ENCODE data around the gene ZFYVE27. TPM values are rescaled to one million over a fixed set of nuclear protein-coding genes. Genes with fewer than 3 reads are reported as not detected.

ZFYVE27 gene
- total RNA-seq, 2 donors from 2014 or later = 24.8 to 25.5 TPM

- ATAC-seq (ENCODE audit: insufficient number of reproducible peaks, low FRiP score, low read depth) = no peak
- H3K36me3 ChIP-seq = no peaks in the 10 kb centered on the region
- no peak for DNase-seq (ENCODE audit: low spot score)
- TF ChIP-seq CTCF (IDR thresholded peaks at IDR 0.05) = no peak
- H3K9me3 ChIP-seq = no peaks in the 10 kb centered on the region
- H3K4me3 ChIP-seq = no peak overlapping the region
- no peak overlapping the region for H3K27ac ChIP-seq
- peaks cover 0 to 6% of the 10 kb centered on the region in 2 donors for H3K4me1 ChIP-seq (ENCODE audit: control insufficient read depth in 1 of 2, low read depth in 2 of 2)
- no peaks in the 10 kb centered on the region for H3K27me3 ChIP-seq (replicated peaks; ENCODE audit: insufficient read depth)
These were observed 47.4 kb downstream of the ZFYVE27 start for GRCh38 chr10:97784200-97784810.

- no peak for DNase-seq (ENCODE audit: low spot score)
- Histone ChIP-seq H3K27ac (no peak overlapping the region), H3K27me3 (replicated peaks; ENCODE audit: insufficient read depth) (no peaks in the 10 kb centered on the region), H3K4me3 (no peak overlapping the region), H3K9me3 (no peaks in the 10 kb centered on the region), H3K36me3 (no peaks in the 10 kb centered on the region), H3K4me1 (ENCODE audit: control insufficient read depth in 1 of 2, low read depth in 2 of 2) (peaks cover 0 to 6% of the 10 kb centered on the region in 2 donors)
- TF ChIP-seq CTCF (IDR thresholded peaks at IDR 0.05) = no peak
- no peak for ATAC-seq (ENCODE audit: insufficient number of reproducible peaks, low FRiP score, low read depth)
These were observed 48.3 kb downstream of the ZFYVE27 start for GRCh38 chr10:97785231-97785630.

GRCh38 chr10:97785731-97786130 is 48.8 kb downstream of the ZFYVE27 start:
- TF ChIP-seq CTCF (IDR thresholded peaks at IDR 0.05) = no peak
- DNase-seq (ENCODE audit: low spot score) = no peak

GRCh38 chr10:97788552-97789442 is 51.9 kb downstream of the ZFYVE27 start:
- H3K36me3 ChIP-seq = no peaks in the 10 kb centered on the region
- H3K4me3 ChIP-seq = no peak overlapping the region
- H3K27ac ChIP-seq = no peak overlapping the region
- H3K27me3 ChIP-seq (replicated peaks; ENCODE audit: insufficient read depth) = no peaks in the 10 kb centered on the region
- ATAC-seq (ENCODE audit: insufficient number of reproducible peaks, low FRiP score, low read depth) (no peak), DNase-seq (ENCODE audit: low spot score) (no peak)
- no peaks in the 10 kb centered on the region for H3K9me3 ChIP-seq
- H3K4me1 ChIP-seq (ENCODE audit: control insufficient read depth in 1 of 2, low read depth in 2 of 2) = peaks cover 0 to 6% of the 10 kb centered on the region in 2 donors
- no peak for TF ChIP-seq CTCF (IDR thresholded peaks at IDR 0.05)

More at GRCh38 chr10:97785731-97786130, 48.8 kb downstream of the ZFYVE27 start:
- Histone ChIP-seq H3K27me3 (replicated peaks; ENCODE audit: insufficient read depth) (no peaks in the 10 kb centered on the region), H3K27ac (no peak overlapping the region), H3K4me1 (ENCODE audit: control insufficient read depth in 1 of 2, low read depth in 2 of 2) (peaks cover 0 to 6% of the 10 kb centered on the region in 2 donors), H3K9me3 (no peaks in the 10 kb centered on the region), H3K36me3 (no peaks in the 10 kb centered on the region), H3K4me3 (no peak overlapping the region)
- ATAC-seq (ENCODE audit: insufficient number of reproducible peaks, low FRiP score, low read depth) = no peak

- no peak overlapping the region for H3K4me3 ChIP-seq
- ATAC-seq (ENCODE audit: insufficient number of reproducible peaks, low FRiP score, low read depth) = no peak
- TF ChIP-seq CTCF (IDR thresholded peaks at IDR 0.05) = no peak
These were observed 53.0 kb downstream of the ZFYVE27 start for GRCh38 chr10:97789770-97790397.

More at GRCh38 chr10:97789770-97790397, 53.0 kb downstream of the ZFYVE27 start:
- DNase-seq (ENCODE audit: low spot score) = no peak
- no peak overlapping the region for H3K27ac ChIP-seq
- H3K9me3 ChIP-seq = no peaks in the 10 kb centered on the region
- H3K27me3 ChIP-seq (replicated peaks; ENCODE audit: insufficient read depth) = no peaks in the 10 kb centered on the region
- no peaks in the 10 kb centered on the region for H3K36me3 ChIP-seq
- H3K4me1 ChIP-seq (ENCODE audit: control insufficient read depth in 1 of 2, low read depth in 2 of 2) = peaks cover 0 to 6% of the 10 kb centered on the region in 2 donors

All from thoracic aorta (tissue), 2 donors.